NCI-H226 (cell line): ENCODE data around the gene RTN4RL1.

Experiments
- DNase-seq: peaks from one replicate; pipeline ENCODE4 v3.0.0-alpha.2; 2015

The RTN4RL1 gene

DNA sequence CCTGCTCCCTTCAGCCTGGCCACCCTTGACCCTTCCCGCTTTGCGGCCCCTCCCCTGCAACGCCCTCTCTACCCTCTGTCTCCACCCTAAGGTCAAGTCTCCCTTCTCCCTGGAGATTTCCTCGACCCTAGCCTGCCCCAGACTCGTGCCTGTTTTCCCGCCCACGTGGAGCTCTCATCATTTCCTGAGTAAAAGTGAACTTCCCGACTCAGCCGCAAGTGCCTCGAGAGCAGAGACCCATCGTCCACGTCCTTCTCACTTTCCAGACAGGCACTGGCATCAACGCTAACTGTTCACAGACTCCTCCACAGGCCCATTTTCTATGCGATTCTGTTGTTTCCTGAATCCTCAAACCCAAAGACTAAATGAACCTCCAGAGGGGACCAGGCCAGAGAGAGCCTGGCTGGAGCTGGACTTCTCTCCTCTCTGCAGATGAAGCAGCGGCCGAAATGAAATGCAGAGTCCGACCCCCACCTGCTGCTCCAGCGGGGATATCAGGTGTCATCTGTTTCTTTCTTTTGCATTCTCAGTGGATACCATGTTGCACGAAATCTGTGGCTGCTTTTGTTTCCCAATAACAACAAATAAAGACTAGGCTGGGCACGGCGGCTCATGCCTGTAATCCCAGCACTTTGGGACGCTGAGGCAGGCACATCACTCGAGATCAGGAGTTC is 52.5 kb downstream of the RTN4RL1 start:
- no peak for DNase-seq

- DNase-seq: no peak
These were observed 54.2 kb downstream of the RTN4RL1 start for GRCh38 chr17:1970843-1971384.

- DNase-seq: no peak
These were observed 55.4 kb downstream of the RTN4RL1 start for GRCh38 chr17:1969712-1970111.

DNA sequence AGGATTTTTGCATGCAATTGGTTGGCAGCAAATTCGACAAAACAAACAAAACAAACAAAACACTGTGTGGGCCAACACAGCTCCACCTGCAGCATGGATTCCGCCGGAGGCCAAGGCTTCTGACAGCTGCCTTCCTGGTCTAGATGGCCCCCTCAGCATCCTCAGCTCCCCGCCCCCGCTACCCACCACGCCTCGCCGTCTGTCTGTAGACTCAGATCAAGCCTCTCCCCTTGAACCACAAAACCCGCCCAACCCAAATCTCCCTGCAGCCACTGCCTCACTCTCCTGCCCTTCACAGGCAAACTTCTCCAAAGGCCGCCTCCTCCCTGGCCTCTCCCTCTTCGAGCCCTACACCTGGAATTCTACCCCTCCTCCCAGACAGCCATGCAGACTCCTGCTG is 57.9 kb downstream of the RTN4RL1 start:
- DNase-seq: no peak

DNA sequence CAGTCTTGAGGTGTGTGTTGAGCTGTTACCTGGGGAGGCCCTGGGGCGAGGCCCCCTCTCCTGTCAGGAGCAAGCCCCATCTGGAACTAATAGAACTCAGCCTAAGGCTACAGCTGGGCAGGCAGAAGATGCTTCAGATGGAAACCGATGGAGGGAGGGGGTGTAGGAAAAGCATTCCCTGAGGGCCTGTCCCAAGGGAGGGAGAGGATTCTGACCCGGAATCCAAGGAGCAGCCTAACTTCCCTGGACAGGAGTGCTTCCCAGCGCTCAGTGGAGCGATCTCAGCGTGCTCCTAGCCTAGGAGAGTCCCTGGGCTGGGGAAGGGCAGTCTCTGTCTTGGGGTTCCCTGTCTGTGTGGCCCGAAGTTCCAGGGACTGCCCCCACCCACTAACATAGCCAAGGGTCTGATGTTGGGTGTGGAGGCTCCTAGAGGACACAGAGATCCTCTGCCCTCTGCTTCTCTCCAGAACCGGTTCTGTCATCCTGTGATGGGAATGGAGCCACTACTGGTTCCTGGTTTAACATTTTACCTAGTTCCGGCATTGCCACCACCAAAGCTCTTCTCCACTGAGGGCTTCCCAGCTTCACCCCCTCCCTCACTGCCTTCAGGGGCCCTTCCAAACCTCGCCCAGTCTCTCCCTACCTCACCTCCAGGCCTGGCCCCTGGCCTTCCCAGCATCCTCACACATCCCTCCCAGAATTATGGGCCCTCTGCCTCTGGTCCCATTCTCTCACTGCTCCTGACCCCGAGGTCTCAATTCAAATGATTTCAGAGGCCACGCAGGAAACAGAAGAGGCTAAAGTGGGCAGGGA is 58.7 kb downstream of the RTN4RL1 start:
- no peak for DNase-seq

GRCh38 chr17:1965556-1966273 is 59.4 kb downstream of the RTN4RL1 start:
- no peak for DNase-seq

- DNase-seq: no peak
These were observed 61.9 kb downstream of the RTN4RL1 start for GRCh38 chr17:1963250-1963649.

DNA sequence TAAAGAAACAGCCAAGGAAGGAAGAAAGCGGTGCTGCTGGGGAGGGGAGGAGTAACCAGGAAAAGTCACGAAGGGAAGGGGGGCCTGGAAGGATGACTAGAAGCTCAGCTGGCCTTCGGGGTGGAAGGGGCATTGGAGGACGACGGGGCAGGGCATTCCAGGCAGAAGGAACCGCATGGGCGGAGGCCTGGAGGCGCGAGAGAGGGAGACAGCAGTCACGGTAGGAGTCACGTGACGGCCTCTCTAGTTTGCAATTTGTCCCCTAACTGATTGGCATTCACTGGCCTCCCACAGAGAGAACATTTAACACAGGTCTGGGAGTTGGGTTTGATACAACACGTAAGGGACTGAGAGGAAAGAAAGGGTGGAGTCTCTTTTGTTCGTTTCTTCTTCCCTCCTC is 63.9 kb downstream of the RTN4RL1 start:
- DNase-seq: no peak

DNA sequence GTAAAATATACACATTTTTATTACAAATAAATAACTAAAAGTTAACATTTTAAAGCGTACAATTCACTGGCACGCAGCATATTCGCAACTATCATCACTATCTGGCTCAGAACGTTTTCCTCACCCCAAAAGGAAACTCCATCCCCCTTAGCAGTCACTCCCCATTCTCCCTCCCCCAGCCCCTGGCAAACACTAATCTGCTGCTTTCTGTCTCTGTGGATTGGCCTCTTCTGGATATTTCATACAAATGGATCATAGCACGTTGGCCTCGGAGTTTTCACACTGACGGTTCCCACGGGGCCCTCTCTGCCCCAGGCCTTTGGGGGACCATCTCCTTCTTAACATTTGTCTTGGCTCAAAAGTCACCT is 64.6 kb downstream of the RTN4RL1 start:
- DNase-seq: no peak

- DNase-seq: no peak
These were observed 65.1 kb downstream of the RTN4RL1 start for GRCh38 chr17:1959871-1960544.

DNA sequence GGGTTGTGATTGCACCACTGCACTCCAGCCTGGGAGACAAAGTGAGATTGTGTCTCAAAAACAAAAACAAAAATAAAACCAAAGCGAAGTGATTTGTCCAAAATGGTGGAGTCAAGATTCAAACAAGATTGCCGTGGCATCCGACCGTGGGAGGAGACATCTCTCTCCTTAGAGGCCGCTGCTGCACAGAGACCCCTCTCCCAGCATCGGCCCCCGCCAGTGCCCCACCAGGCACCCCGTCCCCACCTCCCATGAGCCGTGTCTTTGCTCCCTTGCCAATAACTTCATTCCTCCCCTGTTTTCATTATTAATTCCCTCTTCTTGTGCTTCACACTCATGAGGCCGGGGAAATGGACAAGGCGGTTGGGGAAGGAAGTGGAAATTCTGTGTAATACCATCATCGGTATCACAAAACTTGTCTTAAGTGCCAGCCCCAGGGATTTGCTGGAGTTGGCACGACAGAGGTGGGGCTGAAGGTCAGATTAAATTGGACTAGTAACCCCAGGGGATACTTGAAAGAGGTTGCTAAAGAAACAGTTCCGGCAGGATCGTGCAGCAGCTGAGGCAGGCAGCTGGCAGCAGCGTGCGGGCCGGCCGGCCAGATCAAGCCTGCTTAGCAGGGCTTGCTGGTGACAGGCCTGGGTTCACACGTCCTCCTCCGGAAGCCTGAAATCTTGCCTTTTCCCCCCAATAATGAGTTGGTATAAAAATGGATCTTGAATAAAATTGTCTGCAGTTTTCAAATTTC is 66.8 kb downstream of the RTN4RL1 start:
- no peak for DNase-seq

DNA sequence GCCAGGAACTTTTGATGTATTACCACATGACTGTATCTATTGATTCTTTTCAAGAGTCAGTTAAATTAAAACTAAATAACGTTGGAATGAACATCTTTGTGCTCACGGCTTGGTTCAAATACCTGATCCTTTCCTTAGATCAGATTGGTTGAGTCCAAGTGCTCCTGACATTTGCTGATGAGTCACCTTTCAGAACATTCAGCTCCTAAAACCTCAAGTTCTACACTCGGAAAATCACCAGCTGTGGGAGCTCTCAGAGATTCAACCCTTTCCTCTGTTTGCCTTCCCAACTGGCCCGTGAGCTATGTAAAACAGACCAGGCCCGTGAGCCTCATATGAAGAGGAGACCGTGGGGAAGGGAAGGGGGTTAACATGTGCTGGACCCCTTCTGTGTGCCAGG is 68.1 kb downstream of the RTN4RL1 start:
- DNase-seq: peak; percentile 29

GRCh38 chr17:1956134-1956533 is 69.0 kb downstream of the RTN4RL1 start:
- DNase-seq: no peak

GRCh38 chr17:1953831-1954230 is 71.3 kb downstream of the RTN4RL1 start:
- no peak for DNase-seq

DNA sequence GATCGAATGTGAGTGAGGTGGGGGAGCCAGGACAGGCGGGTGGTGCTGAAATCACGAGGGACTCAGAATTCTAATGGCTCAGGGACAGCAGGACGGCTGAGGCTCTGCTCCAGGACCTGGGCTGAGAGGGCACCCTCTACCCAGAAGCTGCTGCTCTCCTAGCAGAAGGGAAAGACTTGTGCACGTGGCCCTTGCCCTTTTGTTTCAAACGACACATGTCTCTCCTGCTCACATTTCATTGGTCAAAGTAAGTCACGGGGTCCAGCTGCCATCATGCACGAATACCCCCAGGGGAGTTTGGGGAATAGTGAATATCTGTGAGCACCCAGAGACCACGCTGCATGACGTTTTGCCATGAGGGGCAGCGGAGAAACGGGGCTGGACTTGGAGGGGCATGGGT is 73.2 kb downstream of the RTN4RL1 start:
- DNase-seq: no peak

DNA sequence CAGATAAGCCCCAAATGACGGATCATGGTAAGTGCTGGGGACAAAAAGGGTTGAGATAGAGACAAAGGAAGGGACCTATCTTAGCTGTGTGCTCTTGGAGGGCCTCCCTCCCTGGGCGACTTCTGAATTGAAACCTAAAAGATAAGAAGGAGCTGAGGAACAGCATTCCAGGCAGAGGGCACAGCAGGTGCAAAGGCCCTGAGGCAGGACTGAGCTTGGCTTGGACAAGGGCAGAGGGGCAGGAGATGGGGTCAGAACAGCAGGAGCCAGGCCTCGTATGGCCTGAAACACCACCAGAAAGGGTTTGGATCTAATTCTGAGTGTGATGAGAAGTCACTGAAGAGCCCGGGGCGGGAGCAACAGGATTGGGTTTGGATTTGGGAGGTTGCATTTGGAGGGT is 75.4 kb downstream of the RTN4RL1 start:
- DNase-seq: no peak

DNA sequence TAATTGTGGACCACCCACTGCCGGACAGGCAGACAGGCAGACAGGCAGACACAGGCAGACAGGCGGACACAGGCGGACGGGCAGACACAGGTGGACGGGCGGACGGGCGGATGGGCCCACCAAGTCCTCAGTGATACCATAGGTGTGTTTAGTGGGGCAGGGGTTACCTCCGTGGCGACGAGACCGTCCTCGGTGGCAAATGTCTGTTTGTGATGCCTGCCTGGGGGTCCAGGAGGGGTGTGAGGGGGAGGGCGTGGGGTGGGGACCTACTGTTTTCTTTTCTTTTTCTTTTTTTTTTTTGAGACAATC is 76.7 kb downstream of the RTN4RL1 start:
- DNase-seq: no peak

DNA sequence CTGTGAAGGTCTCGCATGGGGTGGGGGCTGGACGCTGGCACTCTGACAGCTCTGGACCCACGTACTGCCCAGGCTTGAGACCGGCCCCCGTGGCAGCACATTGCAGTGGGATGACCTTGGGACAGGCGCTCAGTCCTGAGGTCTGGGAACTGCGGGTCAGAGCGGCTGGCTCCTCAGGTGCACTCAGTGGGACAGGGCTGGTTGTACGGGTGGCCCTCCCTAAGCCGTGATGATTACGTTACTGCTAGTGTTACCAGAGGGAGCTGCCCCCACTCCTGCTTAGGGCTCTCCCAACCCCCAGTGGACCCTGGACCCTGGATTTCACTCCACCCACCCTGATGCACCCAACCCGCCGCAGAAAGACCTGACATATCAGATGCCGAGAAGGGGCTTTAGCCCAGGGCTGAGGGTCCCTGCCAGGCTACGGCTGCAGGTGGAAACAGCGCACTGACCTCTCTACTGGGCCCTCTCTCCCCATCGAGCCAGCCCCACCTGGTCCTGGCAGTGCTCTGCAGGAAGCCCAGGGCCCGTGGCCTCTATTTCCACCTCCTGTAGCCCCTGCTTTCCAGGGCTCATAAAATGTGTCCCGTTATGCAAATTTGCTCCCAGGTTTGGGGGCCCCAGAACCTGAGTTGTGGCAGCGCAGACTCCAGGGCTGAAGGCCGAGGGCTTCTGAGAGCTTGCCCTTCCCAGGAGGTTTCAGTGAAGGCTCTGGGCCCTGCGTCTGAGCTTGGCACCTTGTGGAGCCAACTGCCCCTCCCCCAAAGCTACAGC is 77.2 kb downstream of the RTN4RL1 start:
- no peak for DNase-seq

DNA sequence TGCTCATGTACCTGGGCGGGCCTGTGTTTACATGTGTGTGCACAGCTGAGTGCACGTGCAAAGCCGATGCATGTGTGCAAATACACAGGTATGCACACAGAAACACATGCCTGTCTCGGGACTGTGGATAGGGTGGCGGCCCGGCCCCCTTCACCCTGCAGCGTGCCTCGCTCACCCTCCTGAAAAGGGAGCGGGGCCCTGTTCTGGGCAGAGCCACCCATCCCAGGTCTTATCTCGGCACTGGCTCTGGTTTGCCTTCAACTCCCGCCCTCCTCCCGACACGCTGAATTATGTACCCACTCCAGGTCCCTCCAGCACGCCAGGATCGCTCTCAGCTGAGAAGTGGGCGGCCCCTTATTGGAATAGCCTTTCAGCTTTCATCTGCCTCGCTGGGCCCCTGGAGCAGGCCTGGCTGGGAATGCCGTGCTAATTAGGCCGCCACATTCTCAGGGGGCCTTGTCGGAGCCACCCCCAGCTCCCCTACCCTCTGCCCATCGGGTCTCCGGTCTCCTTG is 77.8 kb downstream of the RTN4RL1 start:
- DNase-seq: no peak

- DNase-seq: no peak
These were observed 78.9 kb downstream of the RTN4RL1 start for GRCh38 chr17:1946021-1946932.
